HG02678 (cell line): Measurements from ENCODE around the gene MRPL1.
"Not testable (repeated sequence)": the region's sequence is repeated elsewhere in the genome, so short reads cannot be mapped to it uniquely, and the experiment has no call there.

Experiments used
- ATAC-seq: cut with Tn5 transposase; IDR thresholded peaks from one replicate; pipeline ENCODE4 v1.9.1; 2021; ENCODE audit warnings: mild to moderate bottlenecking, moderate library complexity; ENCODE audit not compliant: unreplicated experiment

The MRPL1 gene

DNA sequence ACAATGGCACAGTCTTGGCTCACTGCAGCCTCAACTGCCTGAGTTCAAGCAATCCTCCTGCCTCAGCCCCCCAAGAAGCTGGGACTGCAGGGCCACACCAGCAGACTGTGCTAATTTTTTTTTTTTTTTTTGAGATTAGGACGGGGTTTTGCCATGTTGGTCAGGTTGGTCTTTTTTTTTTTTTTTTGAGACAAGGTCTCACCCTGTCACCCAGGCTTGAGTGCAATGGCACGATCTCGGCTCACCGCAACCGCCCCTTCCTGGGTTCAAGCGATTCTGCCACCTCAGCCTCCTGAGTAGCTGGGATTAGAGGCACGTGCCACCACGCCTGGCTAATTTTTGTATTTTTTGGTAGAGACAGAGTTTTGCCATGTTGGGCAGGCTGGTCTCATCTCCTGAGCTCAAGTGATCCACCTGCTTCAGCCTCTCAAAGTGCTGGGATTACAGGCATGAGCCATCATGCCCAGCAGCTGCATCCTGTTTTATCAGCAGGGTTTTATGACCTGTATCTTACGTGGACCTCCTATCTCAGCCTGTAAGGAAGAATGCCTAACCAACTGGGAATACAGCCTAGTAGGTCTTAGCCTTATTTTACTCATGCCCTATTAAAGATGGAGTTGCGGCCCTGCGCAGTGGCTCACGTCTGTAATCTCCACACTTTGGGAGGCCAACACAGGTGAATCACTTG lies 13.2 kb upstream of the MRPL1 start:
- ATAC-seq = no peak

DNA sequence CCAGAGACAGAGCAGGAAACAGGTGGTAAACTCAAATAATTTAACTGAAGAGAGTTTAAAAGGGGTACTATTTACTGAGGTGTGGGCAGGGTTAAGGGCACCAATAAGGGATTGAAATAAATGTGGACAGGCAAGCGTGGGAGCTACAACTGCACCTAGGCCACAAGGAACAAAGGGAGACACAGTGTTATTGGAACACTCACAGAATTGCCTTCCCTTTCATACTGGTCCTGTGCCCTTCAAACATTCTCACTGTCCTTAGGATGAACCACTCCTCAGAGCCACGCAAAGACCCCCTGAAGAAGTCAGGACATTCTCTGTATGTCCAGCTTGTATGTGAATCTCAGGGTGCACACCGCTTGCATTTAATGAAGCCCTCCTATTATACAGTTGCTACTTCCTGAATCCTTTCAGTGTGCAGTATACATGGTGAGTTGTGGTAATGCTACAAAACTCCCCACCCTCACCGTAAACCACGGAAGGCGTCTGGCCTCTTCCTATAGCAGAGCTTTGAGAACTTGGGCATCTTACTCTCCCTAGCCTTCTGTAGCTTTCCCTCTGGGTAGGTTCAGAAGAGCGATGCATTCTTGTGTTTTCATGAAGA lies 9.6 kb upstream of the MRPL1 start:
- peak; percentile 98 for ATAC-seq

- ATAC-seq = no peak
Observed at GRCh38 chr4:77854431-77855111, 8.1 kb upstream of the MRPL1 start.

DNA sequence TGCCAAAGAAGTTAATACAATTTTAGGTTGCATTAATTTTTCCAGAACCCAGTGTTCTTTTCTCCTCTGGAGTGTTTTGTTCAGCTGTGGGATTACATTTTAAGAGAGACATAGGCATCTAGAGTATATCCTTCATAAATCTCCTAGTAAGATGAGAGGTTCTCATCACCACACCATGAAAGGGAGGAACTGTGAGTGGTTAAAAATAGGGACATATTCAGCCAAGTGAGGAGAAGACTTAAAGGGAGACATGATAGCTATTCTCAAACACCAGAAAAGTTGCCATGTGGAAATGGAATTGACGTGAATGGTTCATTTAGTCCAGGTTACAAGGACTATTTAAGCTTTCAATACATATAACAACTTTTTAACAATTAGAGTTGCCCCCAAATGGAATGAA lies 6.5 kb upstream of the MRPL1 start:
- ATAC-seq = no peak

GRCh38 chr4:77859256-77859655 lies 3.4 kb upstream of the MRPL1 start:
- ATAC-seq = no peak

DNA sequence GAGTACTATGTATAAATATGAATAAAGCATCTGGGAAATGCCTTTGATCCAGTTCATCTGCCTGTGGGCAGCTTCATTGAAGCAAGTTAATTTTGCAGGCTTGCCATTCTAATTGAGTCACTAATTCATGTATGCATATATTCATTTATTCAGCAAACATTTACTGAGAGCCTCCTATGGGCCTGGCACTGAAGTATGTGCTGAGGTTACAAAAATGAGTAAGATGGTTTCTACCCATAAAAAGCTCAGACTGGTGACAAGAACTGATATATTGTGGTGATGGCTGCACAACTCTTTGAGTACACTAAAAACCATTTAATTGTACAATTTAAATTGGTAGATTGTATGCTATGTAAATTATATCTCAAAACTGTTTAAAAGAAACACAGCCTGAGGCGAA lies 1.1 kb upstream of the MRPL1 start:
- ATAC-seq = no peak

DNA sequence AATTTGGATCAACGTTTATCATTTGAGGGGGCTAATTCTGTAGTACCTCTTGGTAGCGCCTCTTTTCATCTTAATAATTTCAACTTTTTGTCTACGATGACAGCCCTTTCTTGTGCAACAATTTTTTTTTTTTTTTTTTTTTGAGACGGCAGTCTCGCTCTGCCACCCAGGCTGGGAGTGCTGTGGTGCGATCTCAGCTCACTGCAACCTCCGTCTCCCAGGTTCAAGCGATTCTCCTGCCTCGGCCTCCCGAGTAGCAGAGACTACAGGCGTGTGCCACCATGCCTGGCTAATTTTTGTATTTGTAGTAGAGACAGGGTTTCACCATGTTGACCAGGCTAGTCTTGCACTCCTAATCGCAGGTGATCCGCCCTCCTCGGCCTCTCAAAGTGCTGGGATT lies 711 bp downstream of the MRPL1 start:
- not testable (repeated sequence) for ATAC-seq

- no peak for ATAC-seq
Observed at GRCh38 chr4:77865259-77865658, 2.6 kb downstream of the MRPL1 start.

DNA sequence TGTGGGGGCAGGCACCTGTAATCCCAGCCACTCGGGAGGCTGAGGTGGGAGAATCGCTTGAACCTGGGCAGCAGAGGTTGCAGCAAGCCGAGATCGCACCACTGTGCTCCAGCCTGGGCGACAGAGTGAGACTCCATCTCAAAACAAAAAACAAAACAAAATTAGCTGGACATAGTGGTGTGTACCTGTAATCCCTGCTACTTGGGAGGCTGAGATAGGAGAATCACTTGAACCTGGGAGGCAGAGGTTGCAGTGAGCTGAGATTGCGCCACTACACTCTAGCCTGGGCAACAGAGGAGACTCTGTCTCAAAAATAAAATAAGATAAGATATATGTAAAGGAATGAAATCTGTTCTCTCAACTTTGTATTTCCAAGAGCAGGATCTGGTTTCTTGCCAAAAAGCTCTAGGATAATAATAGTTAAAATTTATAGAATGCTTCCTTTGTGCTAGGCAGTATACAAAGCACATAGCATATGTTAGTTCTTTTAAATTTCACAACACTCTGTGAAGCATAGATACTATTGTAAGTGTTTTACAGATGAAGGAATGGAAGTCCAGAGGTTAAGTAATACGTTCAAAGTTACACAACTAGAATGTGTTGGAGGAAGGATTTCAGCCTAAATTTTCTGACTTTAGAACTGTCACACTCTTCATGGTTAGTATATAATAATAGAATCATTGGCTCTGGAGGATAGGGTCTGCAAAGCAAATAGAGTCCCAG lies 10.3 kb downstream of the MRPL1 start:
- no peak for ATAC-seq

DNA sequence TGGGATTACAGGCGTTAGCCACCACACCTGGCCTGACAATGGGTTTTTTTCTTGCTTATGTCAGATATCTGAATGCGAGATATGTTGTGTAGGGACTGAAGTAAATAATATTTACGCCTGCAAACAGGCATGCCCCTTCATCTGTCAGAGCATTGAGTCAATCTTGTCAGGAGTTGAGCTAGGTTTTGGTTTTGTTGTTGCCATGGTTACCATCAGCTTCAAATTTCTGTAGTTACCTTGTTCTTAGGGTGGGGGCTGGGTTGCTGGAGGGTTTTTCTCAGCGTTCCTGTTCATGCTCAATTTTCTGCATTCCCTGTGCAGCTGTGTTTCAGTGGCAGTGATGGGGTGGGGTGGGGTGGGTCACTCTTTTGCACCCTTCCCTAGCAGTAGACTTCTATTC lies 14.5 kb downstream of the MRPL1 start:
- no peak for ATAC-seq

DNA sequence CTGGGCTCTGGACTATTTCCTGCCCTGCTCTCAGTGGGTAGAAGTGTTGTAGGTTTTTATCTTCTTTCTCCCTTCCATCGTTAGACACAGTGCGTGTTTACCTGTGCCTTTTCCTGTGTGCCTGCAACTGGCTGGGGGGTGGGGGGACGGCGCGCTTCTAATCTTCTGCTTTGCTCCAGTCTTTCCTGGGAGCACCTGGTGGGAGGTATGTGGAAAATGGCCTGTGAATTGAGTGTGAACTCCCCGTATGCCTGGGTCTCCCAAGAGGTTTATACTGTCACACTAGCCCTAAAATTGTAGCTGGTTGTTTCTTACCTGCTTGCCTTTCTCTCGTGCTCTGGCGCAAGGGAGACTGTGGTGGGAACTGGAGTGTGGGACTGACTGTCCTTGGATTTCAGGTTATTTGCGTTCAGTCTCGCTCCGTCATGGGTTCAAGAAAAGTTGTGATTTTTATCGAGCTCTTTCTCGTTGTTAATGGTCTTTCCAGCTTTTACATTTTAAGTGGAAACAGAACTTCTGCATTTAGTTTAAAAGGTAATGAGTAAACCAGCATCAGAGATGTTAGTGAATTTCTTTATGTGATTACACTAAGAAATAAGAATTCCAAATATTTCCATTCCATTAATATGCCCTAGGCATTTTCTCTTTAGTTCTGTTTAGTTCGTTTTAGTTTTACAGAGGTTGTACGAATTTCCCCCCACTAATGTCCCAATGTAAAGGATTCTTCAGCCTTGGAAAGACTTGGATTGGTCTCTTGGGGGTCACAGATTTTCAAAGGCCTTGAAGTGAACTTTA lies 15.3 kb downstream of the MRPL1 start:
- no peak for ATAC-seq

DNA sequence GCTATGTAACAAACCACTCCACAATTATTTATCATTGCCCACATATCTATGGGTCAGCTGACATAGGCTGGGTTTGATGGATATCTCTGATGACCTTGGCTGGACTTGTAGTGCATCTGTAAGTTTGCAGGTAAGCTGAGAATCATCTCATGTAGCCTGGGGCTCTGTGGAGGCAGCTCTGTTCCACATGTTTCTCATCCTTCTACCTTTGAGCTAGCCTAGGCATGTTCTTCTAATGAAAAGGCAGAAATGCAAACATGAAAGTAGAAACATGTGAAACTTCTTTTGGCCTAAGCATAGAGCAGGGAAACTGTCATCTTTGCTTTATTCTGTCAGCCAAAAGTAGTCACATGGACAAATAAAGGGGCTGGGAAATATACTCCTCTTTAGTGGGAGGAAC lies 18.2 kb downstream of the MRPL1 start:
- no peak for ATAC-seq

GRCh38 chr4:77881460-77882295 lies 19.0 kb downstream of the MRPL1 start:
- no peak for ATAC-seq

- peak; percentile 77 for ATAC-seq
Observed at GRCh38 chr4:77893451-77893850, 30.8 kb downstream of the MRPL1 start.

DNA sequence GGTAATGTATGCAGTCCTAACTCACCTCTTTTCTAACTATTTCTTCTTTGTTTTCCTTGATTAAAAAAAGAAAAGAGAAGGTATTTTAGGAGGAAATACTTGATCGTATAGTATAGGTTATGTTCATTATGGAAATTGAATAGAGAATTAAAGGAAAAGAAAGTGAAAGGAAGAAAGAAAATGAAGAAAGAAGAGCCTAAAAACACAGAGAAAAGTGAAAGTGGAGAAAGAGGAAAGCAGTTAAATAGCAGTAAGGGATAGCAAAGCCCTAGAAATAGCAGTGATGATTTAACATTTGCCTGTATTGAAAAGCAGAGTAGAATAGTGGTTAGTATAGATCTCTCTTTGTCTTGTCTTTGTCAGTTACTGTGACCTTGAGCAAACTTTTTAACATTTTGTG lies 37.0 kb downstream of the MRPL1 start:
- no peak for ATAC-seq

DNA sequence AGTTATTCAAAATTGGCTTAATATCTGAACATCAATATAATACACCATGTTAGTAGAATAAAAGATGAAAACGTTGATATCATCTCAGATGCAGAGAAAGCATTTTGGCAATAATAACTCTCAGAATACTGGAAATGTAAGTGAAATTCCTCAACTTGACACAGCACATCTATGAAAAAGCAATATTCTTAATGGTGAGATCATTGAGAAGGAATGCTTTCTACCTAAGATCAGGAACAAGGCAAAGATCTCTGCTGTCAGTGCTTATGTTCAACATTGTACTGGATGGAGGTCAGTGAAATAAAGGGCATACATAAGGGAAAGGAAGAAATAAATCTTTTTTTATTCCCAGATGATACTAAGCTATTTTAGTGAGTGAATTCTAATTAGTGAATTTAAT lies 40.6 kb downstream of the MRPL1 start:
- no peak for ATAC-seq

DNA sequence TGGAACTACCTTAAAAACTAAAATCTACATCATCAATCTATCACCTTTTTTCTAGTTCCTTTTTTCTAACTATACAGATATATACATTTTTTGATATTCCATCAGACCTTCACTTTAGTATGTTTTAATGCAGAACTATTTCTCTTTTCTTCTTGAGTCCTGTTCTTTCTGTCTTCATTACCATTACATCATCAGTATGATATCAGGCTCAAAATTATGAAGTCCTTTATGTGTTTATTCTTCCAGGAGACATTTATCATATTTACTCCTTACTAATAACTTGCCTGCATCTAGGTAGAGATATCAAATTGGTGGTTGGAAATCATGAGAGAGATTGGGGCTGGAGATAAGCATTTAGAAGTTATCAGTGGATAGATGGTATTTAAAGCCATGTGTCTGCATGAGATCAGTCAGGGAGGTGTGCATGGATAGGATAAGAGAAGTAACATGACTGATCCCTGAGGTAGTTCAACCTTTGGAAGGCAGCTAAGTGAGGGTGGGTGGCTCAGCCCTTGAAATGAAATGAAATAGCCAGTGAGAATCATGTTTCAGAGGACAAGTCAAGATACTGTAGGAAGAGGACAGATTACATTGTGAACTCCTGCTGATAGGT lies 43.1 kb downstream of the MRPL1 start:
- ATAC-seq = no peak

DNA sequence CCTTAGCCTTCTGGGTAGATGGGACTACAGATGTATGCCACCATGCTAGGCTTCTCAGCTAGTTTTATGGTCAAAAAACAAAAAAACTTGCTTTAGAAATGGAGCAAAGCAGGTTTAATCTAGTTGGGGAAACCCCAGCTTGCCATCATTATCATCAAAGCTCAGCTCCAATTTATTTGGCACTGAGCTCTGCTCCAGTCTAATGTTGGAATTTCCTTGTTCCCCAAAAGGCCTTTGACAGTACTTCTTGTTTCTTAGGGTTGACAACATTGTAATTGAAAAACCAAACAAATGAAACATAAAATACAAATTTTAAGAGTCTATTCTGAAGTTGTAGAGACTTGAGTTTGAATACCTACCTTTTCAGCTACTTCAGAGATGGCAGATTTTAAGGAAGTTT lies 48.0 kb downstream of the MRPL1 start:
- no peak for ATAC-seq

DNA sequence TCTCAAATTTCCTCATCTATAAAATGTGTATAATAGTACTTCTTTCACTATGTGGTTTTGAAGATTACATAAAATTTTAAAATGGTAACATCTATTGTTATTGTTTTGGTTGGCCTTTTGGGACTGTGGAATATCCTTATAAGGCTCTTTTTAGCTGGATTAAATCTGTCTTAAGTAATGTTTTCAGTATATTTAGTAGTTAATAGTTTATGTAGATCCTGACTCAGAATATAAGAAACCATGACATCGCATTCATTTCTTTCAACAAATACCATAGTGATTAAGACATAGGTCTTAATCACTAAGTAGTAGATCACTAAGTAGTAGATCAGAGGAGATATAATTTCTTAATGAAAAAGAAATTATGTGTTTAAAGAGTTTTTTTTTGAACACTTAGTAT lies 48.5 kb downstream of the MRPL1 start:
- ATAC-seq = no peak
